ENCODE results near the gene XIAP.
A peak's percentile ranks its signal among the peaks of the same experiment; 100 is the strongest.
"Not testable (repeated sequence)": the region's sequence is repeated elsewhere in the genome, so short reads cannot be mapped to it uniquely, and the experiment has no call there.

XIAP gene

GRCh38 chrX:123859846-123860838, at the start of gene XIAP:
XIAP (plus strand) TSS chrX:123860053; CDS start chrX:123885663, 25,610 bp downstream.
- DNase-seq, result peak; percentile 69

DNA sequence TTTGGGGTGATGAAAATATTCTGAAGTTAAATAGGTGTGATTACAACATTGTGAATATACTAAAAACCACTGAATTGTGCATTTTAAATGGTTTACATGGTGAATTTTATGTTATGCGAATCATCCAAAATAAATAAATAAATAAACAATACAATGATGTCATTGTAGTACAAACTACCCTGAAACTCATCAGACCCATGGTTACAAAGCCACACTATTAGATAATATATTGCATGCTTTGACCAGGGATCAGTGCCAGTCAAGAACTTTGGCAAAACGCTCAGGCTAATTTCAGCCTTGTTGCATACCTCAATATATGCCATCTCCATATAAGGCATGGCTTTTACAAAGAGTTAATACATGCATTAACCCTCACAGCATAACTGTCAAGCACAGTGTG, 45.5 kb upstream of the XIAP start:
- DNase-seq, result no peak

- not testable (repeated sequence) for DNase-seq
Measured at GRCh38 chrX:123814934-123815394, 44.9 kb upstream of the XIAP start.

DNA sequence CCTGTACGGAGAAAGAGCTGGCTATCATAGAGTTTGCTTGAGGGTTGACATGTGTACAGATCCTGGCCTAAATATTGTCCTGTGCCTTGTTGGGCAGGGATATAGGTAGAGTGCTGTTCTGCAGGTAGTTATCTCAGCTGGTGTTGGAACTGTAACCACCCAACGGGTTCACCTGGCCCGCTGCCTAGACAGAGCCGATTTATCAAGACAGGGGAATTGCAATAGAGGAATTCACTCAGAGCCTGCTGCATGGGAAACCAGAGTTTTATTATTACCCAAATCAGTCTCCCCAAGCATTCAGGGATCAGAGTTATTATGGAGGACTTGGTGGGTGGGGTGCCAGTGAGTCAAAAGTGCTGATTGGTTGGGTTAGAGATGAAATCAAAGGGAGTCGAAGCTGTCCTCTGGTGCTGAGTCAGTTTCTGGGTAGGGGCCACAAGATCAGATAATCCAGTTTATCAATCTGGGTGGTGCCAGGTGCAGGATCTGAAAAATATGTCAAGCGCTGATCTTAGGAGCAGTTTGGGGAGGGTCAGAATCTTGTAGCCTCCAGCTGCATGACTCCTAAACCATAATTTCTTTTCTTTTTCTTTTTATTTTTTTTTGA, 42.5 kb upstream of the XIAP start:
- no peak for DNase-seq

DNA sequence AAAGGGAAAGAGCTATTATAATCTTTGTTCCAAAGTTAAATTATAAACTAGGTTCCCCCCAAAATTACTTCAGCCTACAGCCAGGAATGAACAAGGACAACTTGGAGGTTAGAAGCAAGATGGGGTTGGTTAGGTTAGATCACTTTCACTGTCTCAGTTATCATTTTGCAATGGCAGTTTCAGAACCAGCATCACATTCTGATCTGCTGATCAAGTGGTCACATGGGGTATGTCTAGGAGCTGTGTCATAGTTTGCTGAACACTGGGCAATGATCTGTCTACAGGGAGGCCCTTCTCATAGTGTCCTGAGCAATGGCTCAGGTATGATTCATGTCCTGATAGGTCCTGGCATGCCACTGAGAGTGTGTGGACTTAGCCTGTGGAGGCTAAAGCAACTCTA, 41.6 kb upstream of the XIAP start:
- DNase-seq, result no peak

GRCh38 chrX:123822965-123823364, 36.9 kb upstream of the XIAP start:
- DNase-seq, result no peak

DNA sequence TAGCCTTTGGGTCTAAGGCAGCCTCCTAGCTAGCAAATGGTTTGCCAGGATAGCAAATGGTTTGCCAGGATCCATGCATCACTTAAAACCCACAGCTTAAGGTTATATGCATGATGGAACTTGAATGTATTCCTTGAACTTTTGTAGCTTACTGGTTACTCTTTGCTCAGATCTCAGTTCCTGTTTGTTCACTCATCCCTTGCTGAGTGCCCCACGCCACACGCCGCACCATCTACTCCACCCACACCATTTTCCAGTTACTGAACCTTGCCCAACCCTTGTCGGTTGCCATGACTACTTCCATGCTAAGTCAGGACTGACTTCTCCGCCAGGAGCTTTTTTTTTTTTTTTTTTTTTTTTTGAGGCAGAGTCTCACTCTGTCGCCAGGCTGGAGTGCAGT, 29.5 kb upstream of the XIAP start:
- DNase-seq, result peak; percentile 5

DNA sequence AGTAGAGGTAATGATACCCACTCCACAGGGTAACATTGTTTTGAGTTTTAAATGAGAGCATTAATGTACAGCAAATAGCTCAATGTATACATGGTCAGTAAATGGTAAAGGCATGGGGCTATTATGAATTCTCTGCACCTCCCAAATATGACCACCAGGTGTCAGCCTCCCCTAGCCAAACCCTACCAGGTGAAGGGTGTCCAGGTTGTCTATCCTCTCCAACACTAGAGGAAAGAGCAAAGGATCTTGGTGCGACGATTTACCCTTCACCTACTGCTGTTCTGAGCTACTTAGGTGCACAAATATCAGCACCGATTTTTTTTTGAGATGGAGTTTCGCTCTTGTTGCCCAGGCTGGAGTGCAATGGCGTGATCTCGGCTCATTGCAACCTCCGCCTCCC, 26.5 kb upstream of the XIAP start:
- DNase-seq, result peak; percentile 71

GRCh38 chrX:123834116-123834515, 25.7 kb upstream of the XIAP start:
- DNase-seq, result no peak

- DNase-seq, result no peak
Measured at GRCh38 chrX:123835661-123836371, 24.0 kb upstream of the XIAP start.

- DNase-seq, result not testable (repeated sequence)
Measured at GRCh38 chrX:123845129-123845528, 14.7 kb upstream of the XIAP start.

GRCh38 chrX:123846577-123847038, 13.2 kb upstream of the XIAP start:
- no peak for DNase-seq

DNA sequence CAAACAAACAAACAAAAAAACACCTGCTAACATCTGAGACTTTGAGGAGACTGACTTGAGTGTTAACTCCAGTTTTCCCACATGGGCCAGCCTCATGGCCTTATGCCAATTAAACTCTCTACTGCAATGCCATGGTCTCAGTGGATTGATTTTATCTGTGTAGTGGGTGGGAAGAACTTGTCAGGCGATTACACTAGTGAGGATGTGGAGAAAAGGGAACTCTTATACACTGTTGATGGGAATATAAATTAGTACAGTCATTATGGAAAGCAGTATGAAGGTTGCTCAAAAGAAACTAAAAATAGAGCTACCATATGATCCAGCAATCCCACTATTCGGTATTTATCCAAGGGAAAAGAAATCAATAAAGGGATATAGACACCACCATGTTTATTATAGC, 12.8 kb upstream of the XIAP start:
- DNase-seq, result no peak

- DNase-seq, result no peak
Measured at GRCh38 chrX:123849096-123849495, 10.8 kb upstream of the XIAP start.

GRCh38 chrX:123849906-123850305, 9.9 kb upstream of the XIAP start:
- DNase-seq, result not testable (repeated sequence)

DNA sequence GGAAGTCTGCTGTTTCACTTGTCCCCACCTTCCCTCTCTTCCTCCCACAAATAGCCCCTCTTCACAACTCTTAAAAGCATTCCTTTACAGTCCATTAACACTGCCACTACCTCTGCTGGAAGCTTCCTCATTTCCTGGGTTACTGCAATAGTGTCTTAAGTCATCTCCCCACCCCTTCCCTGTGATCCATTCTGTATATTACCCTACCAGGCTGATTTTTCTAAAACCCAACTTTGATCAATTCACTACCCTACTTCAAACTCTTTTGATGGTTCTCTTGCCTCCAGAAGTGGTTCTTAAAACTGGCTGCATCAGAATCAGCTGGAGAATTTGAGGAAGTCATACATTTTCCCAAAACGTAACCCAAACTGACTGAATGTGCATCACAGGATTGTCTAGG, 8.8 kb upstream of the XIAP start:
- no peak for DNase-seq

GRCh38 chrX:123854329-123854728, 5.5 kb upstream of the XIAP start:
- no peak for DNase-seq

DNA sequence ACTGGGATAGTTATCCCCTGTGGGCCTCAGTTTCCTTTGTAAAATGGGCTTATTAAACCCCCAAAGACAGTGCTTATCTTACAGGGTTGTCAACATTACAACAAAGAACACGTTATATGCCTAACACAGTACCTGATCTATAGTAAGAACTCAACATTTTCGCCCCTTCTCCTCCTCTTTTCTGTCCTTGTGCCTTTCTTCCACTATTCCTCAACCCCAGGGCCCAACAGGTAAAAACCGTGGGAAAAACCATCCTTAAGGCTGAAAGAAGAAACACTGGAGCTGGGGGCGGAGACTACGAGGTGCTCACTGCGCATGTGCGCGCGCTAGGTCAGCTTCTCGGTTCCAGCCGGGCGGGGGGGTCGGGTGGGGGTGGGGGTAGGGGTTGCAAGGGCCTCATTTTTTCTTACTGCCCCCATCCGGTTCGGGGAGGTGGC, 426 bp upstream of the XIAP start:
- no peak for DNase-seq

DNA sequence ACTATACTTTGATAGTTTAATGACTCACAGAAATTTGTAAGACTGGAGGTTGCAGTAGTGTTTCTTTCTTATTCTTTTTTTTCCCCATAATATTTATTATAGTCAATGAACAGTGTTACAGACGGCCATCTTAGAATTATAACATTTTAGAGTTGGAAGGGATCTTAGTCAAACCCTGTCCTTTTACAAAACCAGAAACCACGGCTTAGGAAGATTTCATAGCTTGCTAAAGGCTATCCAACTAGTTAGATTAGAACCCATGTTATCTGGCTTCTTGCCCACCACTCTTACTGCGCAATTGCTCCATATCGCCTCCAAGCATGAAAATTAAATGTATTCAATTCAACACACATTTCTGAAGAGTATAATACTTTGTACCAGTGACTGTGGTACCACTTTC, 1.1 kb downstream of the XIAP start:
- DNase-seq, result peak; percentile 12

GRCh38 chrX:123869488-123869887, 9.6 kb downstream of the XIAP start:
- no peak for DNase-seq

DNA sequence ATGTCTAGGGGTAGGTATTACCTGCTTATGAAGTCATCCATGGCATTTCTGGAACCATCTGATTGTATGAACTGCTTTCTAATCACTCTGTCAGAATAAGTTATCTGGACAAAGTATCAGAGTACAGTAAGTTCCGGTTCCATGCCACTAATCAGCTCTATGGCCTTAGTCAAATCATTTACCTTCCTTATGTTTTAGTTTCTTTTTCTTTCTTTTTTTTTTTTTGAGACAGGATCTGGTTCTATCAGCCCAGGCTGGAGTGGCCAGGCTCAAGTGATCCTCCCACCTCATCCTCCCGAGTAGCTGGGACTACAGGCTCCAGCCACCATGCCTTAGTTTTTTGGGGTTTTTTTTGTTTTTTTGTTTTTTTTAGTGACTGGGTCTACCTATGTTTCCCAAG, 11.5 kb downstream of the XIAP start:
- no peak for DNase-seq

GRCh38 chrX:123873956-123874355, 14.1 kb downstream of the XIAP start:
- no peak for DNase-seq

GRCh38 chrX:123876177-123876576, 16.3 kb downstream of the XIAP start:
- no peak for DNase-seq
